ENCODE measurements around the gene WBP2. TPM values are rescaled to one million over a fixed set of nuclear protein-coding genes. Genes with fewer than 3 reads are reported as not detected.

The WBP2 gene
- total and polyA plus RNA-seq, 12 donors = 130 to 210 (median 173) TPM

DNA sequence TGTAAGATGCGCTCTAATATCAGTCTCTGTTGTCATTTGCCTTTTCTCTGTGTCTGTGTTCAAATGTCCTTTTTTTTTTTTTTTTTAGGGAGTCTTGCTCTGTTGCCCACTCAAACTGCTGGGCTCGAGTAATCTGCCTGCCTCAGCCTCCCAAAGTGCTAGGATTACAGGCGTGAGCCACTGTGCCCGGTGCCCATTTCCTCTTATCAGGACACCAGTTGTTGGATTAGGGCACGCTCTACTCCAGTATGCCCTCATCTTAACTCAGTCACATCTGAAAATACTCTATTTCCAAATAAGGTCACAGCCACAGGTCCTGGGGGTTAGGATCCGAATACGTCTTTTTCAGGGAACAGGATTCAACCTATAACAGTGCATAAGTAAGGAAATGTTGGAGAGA, 25.1 kb upstream of the WBP2 start:
- intact Hi-C loops (cut with DNase I) = no loop called here
- Histone ChIP-seq H3K27me3 (peaks cover 0 to 18% (median 0%) of the 10 kb centered on the region in 7 donors), H3K36me3 (peaks cover 0 to 12% (median 3%) of the 10 kb centered on the region in 9 donors), H3K9me3 (no peaks in the 10 kb centered on the region), H3K4me1 (peaks cover 16 to 33% (median 19%) of the 10 kb centered on the region in 9 donors), H3K4me3 (no peak overlapping the region), H3K27ac (no peak overlapping the region)
- 74 to 77% methylated on average over 7 of the region's 7 CpGs for WGBS, 2 donors
- DNase-seq = no peak
- ATAC-seq = no peak
- TF ChIP-seq, protein P1, sequence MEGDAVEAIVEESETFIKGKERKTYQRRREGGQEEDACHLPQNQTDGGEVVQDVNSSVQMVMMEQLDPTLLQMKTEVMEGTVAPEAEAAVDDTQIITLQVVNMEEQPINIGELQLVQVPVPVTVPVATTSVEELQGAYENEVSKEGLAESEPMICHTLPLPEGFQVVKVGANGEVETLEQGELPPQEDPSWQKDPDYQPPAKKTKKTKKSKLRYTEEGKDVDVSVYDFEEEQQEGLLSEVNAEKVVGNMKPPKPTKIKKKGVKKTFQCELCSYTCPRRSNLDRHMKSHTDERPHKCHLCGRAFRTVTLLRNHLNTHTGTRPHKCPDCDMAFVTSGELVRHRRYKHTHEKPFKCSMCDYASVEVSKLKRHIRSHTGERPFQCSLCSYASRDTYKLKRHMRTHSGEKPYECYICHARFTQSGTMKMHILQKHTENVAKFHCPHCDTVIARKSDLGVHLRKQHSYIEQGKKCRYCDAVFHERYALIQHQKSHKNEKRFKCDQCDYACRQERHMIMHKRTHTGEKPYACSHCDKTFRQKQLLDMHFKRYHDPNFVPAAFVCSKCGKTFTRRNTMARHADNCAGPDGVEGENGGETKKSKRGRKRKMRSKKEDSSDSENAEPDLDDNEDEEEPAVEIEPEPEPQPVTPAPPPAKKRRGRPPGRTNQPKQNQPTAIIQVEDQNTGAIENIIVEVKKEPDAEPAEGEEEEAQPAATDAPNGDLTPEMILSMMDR (IDR thresholded peaks at IDR 0.05) = no peak

DNA sequence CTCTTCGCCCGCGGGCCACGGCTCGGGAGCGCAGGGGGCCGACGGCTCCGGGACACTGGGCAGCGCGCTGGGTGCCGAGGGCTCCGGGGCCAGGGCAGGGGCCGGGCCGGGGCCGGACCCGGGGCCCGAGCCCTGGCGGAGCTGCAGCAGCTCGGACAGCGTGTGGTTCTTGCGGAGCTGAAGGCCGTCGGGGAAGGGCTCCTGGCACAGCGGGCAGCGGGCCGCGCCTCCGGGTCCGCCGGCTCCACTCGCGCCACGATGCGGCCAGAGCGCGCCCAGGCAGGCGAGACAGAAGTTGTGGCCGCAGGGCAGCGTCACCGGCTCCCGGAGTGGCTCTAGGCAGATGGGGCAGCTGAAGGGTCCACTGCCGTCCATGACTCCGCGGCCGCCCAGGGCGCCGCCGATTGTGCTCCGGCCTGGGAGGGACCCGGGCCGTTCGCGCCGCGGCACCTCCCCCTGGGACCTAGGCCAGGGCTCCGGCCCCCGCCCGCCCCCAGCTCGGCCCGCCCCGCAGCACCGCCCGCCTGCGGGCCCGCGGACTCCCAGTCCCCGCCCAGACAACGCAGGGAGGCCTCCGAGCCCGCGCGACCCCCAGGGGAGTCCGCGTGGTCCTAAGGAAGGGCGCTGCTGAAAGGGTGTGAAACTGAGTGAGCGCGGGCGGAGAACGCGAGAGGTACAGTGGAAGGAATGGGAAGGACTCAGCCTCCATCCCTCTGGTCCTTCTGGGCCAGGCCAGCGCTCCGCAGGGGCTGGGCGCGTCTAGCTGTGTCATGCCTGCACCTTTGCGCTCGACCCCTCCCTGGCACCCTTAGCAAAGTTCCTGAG, 23.3 kb upstream of the WBP2 start, which contains the start of gene TRIM47:
TSS of gene TRIM47 (minus strand) at position 408 of the 825 bp plus-strand sequence. CDS start at position 375, 33 bp downstream.
- H3K4me1 ChIP-seq = peaks cover 22 to 46% (median 37%) of the 10 kb centered on the region in 9 donors
- intact Hi-C loops (cut with DNase I) = loop anchor here in 4 of 10 donors (1.0 to 10.0 kb wide), 5 partner anchors 24 to 104 kb away; partner anchors contain the start of genes UNK (in 1 of the 4) and WBP2 (in 1 of the 4)
- peaks cover 0 to 30% (median 10%) of the 10 kb centered on the region in 9 donors for H3K36me3 ChIP-seq
- H3K27ac ChIP-seq = peak within 1 kb of the TSS; percentile 77 to 100 (median 96)
- TF ChIP-seq, protein P1 (IDR thresholded peaks at IDR 0.05) = no peak
- DNase-seq (peak; percentile 72 to 85), ATAC-seq (peak; percentile 38 to 75 (median 50))
- H3K27me3 ChIP-seq = peaks cover 0 to 18% (median 0%) of the 10 kb centered on the region in 7 donors
- H3K4me3 ChIP-seq = peak within 1 kb of the TSS; percentile 58 to 87 (median 72)
- H3K9me3 ChIP-seq = no peaks in the 10 kb centered on the region
- 1 to 2% methylated on average over 62 to 87 of the region's 87 CpGs for WGBS, 2 donors

DNA sequence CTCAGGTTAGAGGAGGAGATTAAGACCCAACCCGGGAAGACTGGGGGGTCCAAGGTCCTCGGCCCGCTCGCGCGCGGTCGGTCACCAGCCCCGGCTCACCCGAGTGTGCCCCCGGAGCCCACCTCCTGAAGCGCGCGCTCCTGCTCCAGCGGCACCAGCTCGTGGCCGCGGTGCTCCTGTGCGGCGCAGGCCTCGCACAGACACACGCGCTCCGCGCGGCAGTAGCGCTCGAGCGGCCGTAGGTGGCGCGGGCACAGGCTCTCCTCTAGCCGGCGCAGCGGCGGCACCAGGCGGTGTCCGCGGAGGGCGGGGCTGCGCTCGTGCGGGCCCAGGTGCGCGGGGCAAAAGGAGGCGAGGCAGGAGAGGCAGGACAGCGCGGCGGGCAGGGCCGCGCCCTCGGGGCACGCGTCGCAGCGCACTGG, 22.6 kb upstream of the WBP2 start:
- H3K4me3 ChIP-seq = peak overlapping the region; percentile 58 to 87 (median 72)
- intact Hi-C loops (cut with DNase I) = loop anchor here in 5 of 10 donors (1.0 to 10.0 kb wide), 8 partner anchors 19 to 103 kb away; partner anchors contain the start of genes UNK (in 2 of the 5), TRIM65 (in 1 of the 5) and WBP2 (in 1 of the 5)
- peaks cover 0 to 18% (median 0%) of the 10 kb centered on the region in 7 donors for H3K27me3 ChIP-seq
- no peaks in the 10 kb centered on the region for H3K9me3 ChIP-seq
- WGBS, 2 donors = 1% methylated on average over 49 to 56 of the region's 56 CpGs
- DNase-seq = peak; percentile 66 to 77
- H3K36me3 ChIP-seq = peaks cover 0 to 30% (median 10%) of the 10 kb centered on the region in 9 donors
- H3K4me1 ChIP-seq = peaks cover 29 to 52% (median 43%) of the 10 kb centered on the region in 9 donors
- TF ChIP-seq, protein P1 (IDR thresholded peaks at IDR 0.05) = peak; percentile 19 to 55 (median 44)
- ATAC-seq = peak; percentile 21 to 75 (median 58)
- H3K27ac ChIP-seq = peak overlapping the region; percentile 77 to 100 (median 96)

Measured in heart right ventricle (tissue), 16 donors.